Uterus (tissue), 2 donors: ENCODE results near the gene GHRL.

Source experiments
- CTCF ChIP-seq, 4 experiments: fragments of 200-600 bp in 2 of 4; fragments of 450-650 bp in 2 of 4; sonication (generic) in 2 of 4; IDR thresholded peaks; one replicate each; pipeline ENCODE4 v1.5.1; 2016 to 2019; ENCODE audit warnings: antibody characterized with exemption in 4 of 4, mild to moderate bottlenecking in 2 of 4, moderate library complexity in 1 of 4
- POLR2A ChIP-seq, 2 donors: fragments of 450-650 bp; IDR thresholded peaks; one replicate each; pipeline ENCODE4 v1.6.1; 2016; ENCODE audit warnings: antibody characterized with exemption in 2 of 2, mild to moderate bottlenecking in 1 of 2, moderate library complexity in 1 of 2

- TF ChIP-seq CTCF (IDR thresholded peaks at IDR 0.05) (no peak), POLR2A (IDR thresholded peaks at IDR 0.05) (no peak)
Measured at GRCh38 chr3:10312861-10313260, 20.1 kb upstream of the GHRL start.
